ENCODE results near the gene TOX2.
"Not testable (repeated sequence)": the region's sequence is repeated elsewhere in the genome, so short reads cannot be mapped to it uniquely, and the experiment has no call there.

TOX2 gene

GRCh38 chr20:44033344-44033743 is 118.7 kb downstream of the TOX2 start:
- DNase-seq (ENCODE audit: low spot score): no peak

DNA sequence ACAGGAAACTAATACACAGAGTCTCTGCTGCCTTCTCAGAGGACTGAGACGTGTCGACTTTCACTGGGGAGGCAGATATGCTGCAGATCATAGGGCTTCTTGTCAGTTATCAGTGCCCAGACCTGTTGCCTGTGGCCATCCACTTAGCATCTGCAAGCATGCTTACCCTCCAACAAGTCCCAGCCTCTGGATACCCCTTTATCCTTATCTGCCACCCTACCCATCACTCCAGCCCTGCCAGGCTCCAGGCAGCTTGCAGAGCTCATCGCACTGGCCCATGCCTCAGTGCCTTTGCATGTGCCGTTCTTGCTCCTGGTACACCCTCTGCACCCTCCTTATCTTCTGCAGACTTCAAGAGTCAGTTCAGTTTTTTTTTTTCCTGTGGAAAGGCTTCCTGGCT is 119.2 kb downstream of the TOX2 start:
- no peak for DNase-seq (ENCODE audit: low spot score)

GRCh38 chr20:44034451-44034850 is 119.8 kb downstream of the TOX2 start:
- DNase-seq (ENCODE audit: low spot score): no peak

GRCh38 chr20:44034965-44035635 is 120.4 kb downstream of the TOX2 start:
- no peak for DNase-seq (ENCODE audit: low spot score)

DNA sequence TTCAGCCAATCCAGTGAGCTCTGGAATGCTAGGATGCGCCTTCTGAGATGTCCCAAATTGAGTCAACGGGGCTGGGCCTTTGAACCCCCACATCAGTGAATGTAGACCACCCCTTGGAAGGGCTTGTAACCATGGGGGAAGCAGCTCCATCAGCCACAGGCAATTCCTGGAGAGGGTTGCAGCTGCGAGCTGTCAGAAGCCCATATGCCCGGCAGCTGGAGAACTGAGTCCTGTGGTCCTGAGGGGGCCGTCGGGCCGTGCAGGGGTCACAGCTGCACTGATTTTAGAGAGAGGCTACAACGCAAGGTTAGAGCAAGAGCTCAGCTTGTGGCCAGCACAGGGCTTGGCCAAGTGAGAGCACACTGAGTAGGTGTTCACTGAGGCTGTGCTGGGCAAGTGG is 121.3 kb downstream of the TOX2 start:
- DNase-seq (ENCODE audit: low spot score): no peak

DNA sequence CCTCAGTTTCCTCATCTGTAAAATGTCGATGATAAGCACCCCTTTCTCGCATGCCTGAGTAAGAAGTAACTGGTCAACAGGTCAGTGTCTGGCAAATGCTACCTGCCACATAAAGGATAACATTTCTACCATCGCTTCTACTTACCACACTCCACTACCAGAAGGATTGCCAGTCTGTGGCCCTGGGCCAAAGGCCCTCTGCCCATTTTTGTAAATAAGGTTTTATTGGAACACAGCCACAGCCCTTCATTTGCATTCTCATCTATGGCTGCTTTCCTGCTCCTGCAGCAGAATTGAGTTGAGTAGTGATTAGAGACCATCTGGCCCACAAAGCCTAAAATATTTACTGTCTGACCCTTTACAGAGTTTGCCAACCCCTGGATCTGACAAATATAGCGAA is 121.8 kb downstream of the TOX2 start:
- no peak for DNase-seq (ENCODE audit: low spot score)

GRCh38 chr20:44038681-44039123 is 124.0 kb downstream of the TOX2 start:
- DNase-seq (ENCODE audit: low spot score): peak; percentile 27

DNA sequence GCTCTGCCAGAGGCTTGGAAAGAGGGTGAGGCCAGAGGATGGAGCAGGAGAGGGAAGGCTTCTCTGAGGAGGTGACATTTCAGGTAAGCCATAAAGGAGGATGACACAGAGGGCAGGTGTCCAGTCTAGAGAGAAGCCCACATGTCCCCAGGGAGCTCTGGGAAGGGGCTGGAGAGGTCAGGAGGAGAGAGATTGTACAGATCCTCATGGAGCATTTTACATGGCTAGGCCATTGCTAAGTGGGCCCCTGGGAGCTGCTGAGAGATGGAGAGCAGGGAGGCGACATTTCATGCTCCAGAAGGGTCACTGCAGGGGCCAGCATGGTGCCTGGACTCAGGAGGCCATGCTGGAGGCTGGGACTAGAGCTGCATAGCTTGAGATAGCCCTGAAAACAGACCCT is 124.5 kb downstream of the TOX2 start:
- no peak for DNase-seq (ENCODE audit: low spot score)

GRCh38 chr20:44039741-44040140 is 125.1 kb downstream of the TOX2 start:
- no peak for DNase-seq (ENCODE audit: low spot score)

DNA sequence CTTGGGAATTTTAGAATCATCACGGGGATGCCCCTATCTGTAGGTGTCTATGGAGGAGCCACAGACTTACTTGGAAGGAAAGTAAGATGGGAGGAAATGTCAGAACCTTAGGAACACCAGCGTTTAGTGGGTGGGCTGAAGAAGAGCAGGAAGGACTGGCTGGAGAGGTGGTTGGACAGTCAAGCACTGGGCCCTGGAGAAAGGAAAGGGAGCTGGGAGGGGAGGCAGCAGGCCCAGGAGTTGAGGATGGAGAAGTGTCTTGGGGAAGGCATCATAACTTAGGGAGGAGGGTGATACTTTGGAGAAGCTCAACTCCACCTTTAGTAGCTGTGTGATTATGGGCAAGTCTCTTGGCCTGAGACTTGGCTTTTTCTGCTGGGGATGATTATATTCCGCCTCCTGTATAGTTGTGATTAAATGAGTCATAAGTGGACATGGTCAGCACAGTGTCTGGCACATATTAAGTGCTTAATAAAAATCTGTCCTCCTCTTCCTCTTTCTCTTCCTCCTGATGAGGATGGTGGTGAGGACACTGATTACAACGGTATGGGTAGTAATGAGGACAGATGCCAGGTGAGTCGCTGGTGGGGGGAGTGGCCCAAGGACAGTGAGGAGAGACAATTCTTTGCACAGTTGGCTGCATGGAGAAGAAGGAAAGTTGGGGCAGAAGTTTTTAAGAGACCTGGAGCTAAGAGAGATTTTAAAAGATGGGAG is 125.7 kb downstream of the TOX2 start:
- no peak for DNase-seq (ENCODE audit: low spot score)

DNA sequence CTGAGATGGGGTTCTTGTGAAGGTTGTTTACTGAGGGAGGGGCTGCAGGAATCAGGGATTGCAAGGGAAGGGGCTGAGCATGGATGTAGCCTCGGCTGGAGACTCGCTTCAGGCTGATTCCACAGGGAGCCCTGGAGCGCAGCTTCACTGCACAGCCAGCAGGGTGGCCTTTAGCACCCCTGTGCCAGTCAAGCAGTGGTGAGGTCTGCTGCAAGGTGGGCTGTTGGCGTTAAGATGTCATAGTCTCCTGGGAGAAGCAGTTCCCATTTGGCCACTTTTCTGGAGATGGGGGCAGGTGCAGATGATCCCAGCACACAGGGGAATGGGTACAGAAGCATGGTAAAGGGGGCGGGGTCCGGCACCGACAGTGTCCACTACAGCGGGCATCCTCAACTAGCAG is 126.3 kb downstream of the TOX2 start:
- no peak for DNase-seq (ENCODE audit: low spot score)

GRCh38 chr20:44044712-44045111 is 130.1 kb downstream of the TOX2 start:
- DNase-seq (ENCODE audit: low spot score): not testable (repeated sequence)

DNA sequence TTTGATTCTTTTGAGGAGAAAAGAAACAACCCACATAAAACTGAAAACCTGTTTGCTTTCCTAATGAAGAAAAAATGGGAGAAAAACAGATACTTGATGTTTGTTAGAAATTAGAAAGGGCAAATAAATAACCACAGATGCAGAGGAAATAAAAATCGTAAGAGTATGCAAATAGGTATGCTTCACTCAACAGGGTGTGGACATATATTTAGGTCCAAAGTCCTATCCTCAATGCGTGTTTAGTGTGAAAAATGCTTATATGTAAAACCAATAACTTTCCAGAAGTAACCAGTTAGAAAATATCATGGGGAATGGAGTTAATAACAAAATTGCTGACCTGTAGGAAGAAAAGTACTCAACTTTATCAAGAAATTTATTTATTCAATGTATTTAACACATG is 135.7 kb downstream of the TOX2 start:
- DNase-seq (ENCODE audit: low spot score): no peak

GRCh38 chr20:44050925-44051660 is 136.4 kb downstream of the TOX2 start:
- DNase-seq (ENCODE audit: low spot score): no peak

DNA sequence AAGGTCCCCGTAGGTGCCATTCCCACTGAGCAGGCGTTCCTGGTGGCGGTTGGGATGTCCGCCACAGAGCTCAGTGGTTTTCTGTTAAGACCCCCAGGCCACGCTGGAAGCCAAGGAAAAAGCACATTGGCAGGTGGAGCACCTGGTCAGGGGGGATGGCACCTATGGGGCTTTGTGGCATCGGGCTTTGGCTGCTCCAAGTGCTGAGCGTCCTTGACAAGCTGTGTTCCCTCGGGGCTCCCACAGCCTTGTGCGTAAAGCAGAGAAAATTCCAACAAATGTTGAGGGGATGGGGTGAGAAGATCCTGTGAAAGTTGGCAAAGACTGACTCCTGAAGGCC is 137.0 kb downstream of the TOX2 start:
- no peak for DNase-seq (ENCODE audit: low spot score)

GRCh38 chr20:44052166-44052565 is 137.5 kb downstream of the TOX2 start:
- peak; percentile 32 for DNase-seq (ENCODE audit: low spot score)

- no peak for DNase-seq (ENCODE audit: low spot score)
Observed at GRCh38 chr20:44053046-44053445, 138.4 kb downstream of the TOX2 start.

- no peak for DNase-seq (ENCODE audit: low spot score)
Observed at GRCh38 chr20:44054118-44054517, 139.5 kb downstream of the TOX2 start.

- DNase-seq (ENCODE audit: low spot score): no peak
Observed at GRCh38 chr20:44054849-44055248, 140.2 kb downstream of the TOX2 start.

GRCh38 chr20:44056010-44056698 is 141.5 kb downstream of the TOX2 start:
- DNase-seq (ENCODE audit: low spot score): no peak

DNA sequence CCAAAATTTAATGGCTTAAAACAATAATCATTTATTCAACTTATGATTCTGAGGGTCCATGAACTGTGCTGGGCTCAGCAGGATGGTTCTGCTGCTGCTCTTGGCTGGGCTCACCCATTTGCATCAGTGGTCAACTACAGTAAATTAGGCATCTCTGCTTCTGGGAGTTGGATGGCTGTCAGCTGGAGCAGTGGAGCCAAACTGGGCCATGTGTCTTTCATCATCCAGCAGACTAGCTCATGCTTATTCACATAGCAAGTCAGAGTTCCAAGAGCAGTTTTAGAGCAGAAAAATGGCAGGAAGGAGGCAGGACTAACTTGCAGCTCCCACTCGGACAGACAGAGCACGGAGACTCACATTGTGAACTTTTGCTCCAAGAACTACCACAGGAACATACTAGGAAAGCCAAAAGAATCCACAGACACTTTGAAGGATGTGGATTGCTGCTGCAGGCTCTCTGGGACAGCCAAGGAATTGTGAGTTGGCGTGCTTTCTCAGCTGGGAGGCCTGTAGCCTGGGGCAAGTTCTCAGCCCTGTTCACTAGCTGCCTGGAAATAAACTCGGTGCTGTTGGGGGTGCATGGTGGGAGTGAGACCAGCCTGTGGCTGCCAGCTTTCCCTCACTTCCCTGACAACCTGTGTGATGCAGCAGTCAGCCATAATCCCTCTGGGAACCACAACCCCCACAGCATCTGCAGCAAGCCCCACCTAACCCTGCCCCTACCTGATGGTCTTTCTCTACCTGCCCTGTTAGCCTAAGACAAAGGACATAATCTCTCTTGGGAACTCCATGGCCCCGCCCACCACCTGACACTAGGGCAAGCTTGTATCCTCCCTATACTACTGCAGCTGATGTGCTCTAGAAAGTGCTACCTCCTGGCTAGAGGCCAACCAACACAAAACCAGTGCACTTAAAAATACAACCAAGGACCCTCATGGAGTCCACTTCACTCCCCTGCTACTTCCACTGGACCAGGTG is 143.3 kb downstream of the TOX2 start:
- no peak for DNase-seq (ENCODE audit: low spot score)

Data from cerebellar cortex (tissue), 1 donor.